ENCODE measurements around the gene CACNA1C.
A peak's percentile ranks its signal among the peaks of the same experiment; 100 is the strongest.

Gene CACNA1C

DNA sequence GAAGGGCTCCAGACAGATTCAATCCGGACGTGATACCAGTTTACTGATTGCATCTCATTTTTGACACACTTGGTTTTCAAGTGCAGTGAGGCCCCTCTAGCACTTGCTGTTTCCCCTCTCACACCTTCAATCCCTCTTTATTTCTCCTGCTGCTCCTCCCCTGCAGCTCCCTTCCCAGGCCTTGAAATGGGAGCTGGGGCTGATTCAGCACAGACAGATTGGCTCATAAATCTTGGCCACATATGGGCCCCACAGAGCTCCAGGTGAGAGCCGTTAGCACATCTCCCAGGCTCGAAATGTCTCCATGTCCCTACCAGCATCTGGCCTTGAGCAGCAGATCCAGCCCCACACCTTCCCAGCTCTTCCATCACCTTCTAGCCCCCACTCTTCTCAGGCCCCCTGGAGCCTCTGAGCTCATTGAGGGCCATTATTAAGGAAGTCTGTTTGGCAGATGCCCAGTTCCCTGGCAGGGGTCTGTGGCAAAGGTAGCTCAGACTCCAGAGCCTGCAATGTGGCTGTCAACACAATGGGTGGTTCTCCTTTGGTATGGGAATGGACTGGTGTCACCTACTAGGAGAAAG is 521.7 kb downstream of the CACNA1C start:
- no peak for ATAC-seq

DNA sequence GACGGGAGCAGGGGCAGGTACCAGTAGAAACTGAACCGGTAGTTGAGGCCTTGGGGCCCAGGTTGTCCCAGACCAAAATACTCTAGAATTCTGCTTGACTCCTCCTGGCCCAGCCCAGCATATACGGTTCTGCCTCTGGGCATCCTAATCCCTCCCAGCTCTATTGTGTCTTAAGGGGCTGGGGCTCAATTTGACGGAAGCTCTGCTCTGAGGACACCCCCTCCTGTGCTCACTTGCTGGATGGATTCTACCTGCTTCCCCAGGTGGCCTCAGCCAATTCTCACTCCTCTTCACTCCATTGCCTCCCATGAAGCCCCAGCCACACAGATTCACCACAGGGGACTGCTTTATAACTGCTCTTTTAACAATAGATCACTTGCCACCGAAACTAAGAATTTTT is 522.5 kb downstream of the CACNA1C start:
- no peak for ATAC-seq

DNA sequence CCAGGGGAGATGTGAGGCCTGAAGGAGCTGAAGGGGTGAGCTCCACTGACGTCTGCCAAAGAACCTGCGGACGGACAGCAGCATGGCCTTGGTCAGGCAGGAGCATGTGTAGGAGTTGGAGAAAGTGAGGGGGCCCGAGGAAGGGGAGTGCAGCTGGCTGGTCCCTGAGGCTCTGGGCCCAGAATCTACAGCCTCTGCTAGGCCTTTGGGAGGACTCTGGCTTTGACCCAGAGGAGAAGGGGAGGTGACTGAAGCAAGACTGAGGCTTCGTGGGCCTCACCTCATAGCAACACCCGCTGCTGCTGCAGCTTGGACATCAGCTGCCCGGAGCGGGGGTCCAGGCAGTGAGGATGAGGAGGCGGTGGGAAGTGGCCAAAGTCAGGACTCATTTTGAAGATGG is 525.4 kb downstream of the CACNA1C start:
- ATAC-seq, result no peak

DNA sequence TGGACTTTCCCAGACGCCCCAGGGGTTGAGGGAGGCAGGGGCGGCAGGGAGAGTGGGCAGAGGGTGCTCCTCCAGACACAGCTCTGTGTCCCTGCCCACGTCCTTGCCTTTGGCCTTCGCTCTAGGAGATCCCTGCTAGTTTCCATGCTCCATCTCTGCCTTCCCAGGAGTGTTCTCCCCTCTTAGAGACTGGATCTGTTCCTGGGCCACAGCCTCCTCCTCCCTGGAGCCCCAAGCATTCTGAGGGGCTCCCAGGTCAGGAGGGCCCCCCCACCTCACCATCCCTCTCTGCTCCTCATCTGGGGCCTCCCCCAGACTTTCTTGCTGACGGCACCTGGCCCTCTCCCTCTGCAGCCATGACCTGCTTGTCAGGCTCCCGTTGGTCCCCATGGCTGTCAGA is 526.0 kb downstream of the CACNA1C start:
- ATAC-seq, result no peak

DNA sequence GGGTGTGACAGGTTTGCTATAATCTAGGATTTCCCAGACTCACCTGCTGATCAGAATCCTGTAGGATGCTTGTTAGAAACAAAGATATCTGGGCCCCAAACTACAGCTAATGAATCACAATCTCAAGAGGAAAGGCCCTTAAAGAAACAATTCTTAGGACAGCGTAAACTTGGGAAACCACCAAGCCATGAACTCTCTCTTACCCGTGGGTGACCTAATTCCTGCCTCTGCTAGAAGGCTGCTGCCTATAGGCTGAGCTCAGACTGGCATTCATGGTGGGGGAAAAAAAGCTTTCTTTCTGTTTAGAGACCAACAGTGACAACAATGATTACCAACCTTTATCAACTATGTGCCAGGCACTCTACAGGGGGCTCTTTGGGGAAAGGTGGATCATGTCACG is 528.0 kb downstream of the CACNA1C start:
- no peak for ATAC-seq

DNA sequence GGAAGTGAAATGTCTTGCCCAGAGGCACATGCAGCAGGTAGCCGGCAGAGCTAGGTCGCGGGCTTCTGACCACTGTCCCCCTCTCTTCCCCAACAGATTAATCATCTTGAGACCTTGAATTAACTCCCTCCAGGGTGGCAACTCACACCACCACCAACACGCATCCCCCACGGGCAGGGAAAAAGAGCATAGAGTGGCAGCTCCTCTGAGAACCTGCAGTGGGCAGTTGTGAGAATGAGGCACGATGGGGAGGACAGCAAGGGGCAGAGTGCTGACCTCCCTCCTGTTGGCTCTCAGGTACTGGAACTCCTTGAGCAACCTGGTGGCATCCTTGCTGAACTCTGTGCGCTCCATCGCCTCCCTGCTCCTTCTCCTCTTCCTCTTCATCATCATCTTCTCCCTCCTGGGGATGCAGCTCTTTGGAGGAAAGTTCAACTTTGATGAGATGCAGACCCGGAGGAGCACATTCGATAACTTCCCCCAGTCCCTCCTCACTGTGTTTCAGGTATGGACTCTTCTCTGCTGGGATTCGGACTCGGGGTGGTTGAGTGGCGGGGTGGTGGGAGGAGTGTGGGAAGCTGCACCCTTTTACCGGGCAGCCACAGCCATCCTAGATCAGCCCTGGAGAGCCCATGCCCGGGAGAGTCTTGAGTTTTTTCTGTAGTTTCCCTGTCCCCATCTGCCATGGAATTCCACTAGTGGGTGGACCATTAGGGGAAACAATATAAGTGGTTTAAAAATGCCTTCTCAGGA is 528.7 kb downstream of the CACNA1C start:
- ATAC-seq, result no peak

DNA sequence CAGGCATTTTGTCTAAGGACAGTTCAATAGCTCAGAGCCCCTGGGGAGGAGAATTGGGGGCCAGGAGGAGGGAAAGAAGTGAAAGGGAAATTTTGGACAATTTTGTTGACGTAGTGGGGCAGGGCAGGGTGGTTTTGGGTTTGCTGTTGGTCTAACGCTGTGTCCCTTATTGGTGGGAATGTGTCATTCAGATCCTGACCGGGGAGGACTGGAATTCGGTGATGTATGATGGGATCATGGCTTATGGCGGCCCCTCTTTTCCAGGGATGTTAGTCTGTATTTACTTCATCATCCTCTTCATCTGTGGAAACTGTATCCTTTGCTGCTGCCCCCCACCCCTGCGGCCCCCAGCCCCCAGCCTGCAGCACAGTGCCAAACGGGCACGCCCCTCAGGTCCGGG is 529.8 kb downstream of the CACNA1C start:
- ATAC-seq, result no peak

DNA sequence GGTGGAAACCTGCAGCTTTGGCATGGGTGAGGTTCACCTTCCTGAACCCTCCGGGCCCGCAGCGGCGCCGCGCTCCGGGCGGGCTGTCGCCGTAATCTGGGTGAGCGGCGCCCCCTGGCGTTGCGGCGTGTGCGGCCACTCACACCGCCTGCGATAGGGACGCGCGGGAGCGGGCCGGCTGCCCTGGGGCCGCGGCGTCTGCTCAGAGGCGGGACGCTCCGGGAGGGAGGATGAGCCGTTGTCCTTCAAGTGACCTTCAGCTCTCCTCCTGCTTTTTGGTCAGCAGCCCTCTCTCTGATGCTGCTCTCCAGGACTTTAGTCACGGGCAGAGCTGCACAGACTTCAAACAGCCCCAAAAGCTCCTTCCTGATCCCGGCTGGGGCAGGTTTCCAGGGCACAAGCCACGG is 530.3 kb downstream of the CACNA1C start:
- ATAC-seq, result peak; percentile 33 to 52

DNA sequence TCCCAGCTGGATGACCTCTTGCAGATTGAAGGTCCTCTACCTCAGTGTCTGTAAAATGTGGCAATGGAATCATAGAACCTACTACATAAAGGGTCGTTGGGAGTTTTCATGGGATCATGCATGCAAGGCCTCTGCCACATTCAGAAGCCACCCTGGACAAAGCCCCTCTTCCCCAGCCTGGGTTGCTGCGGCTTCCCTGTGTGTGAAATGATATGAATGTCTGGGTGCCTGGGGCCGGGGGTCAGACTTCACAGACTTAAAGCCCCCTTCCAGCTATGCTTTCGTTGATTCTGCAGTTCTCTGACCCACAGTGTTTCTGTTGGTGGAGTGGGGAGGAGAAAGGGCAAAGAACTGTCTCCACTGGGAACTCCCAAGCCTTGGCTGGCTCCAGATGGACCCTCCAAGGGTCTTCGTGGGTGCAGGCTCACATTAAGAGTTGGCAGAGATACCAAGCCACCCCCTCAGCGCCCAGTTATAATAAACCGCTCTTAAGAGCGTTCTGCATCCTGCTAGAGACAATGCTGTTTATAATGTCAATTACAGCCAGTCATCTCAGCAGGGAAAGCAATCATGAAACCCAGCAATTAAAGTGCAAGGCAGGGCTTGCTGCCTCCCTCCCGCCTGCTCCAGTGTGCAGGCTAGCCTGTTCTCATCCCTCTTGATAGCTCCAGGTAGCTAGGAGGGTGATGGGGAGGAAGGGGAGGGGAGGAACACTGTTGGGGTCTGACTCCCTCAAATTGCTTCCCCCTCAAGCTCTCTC is 531.0 kb downstream of the CACNA1C start:
- no peak for ATAC-seq

DNA sequence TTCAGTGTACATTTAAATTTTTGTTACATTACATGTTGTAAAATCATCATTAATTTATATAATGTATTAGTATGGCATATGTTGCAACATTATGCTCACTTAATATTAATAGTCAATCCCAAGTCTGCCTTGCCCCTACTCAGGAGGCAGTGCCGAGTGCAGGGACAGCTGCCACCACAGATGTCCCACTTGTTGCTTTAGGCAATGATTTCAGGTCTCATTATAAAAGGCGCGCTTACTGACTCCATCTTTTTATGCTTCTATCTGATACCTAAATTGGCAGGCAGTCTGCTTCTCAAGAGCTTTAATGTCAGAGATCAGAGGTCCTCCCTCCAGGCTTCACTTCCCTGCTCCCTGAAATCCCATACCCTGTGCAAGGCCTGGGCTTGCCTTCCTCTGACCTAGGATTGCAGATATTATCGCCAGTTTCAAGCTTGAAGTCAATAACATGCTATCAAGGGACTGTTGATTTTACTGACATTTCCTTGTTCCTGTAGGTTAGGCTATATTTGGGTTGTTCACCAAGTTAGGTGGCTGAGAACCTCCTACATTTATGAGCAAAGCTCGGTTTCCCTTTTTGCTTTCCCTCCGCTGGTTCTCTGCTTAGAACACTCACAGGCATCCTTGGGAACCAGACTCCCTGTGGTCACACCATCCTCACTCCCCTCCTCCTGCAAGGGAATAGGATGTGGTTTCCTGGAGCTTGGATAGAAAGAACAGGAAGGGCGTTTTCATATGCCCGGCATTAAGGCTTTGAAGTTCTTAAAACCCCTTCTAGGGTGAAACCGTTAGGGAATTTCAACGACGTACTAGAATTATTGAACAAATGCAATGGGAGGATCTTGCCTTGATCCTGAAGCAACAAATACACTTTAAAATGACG is 533.6 kb downstream of the CACNA1C start:
- no peak for ATAC-seq

DNA sequence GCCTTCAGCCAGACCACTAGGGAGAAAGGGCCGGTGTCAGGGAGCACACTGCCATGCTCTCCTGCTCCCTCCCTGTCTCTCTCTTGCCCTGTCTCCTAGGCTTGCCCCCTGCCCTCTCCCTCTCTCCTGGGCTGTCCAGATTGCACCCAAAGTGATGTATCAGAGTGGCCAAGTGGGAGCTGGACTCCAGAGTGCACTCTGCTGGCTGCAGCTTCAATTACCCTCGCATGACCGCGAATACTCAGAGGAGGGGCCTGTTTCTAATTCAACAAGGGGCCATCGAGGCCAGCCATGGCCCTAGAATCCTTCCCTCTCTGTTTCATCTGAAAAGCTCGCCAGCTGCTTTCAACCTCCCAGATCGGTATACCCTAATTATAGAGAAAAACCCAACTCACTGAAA is 535.6 kb downstream of the CACNA1C start:
- ATAC-seq, result no peak

DNA sequence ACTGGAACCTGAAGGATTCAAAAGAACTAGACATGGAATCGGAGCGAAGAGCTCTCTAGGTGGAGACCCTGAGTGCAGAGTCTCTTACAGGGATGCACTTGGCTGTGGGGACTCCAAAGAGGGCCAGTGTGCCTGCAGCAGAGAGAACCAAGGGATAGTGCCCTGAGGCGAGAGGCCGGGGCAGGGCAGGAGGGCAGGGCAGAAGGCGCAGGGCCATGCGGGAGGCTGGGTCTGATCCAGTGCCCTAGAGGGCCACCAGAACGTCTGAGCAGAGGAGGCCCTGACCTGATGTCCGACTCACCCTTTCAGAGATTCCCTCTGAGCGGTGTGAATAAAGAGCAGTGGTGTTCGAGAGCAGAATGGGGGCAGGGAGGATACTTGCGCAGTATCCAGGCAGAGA is 536.6 kb downstream of the CACNA1C start:
- ATAC-seq, result no peak

DNA sequence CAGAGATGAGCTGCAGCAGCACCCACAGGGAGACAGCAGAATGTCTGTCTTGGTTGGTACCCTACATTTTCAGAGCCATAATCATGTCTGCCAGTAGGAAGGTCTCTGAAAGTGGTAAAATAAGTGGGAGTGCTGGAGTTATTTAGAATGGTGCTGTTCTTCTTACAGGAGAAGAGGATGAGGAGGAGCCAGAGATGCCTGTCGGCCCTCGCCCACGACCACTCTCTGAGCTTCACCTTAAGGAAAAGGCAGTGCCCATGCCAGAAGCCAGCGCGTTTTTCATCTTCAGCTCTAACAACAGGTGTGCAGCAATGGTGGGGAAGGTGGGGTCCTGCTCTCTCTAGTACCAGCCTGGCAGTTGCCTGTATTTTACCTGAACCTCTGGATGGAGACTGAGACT is 540.3 kb downstream of the CACNA1C start:
- ATAC-seq, result no peak

DNA sequence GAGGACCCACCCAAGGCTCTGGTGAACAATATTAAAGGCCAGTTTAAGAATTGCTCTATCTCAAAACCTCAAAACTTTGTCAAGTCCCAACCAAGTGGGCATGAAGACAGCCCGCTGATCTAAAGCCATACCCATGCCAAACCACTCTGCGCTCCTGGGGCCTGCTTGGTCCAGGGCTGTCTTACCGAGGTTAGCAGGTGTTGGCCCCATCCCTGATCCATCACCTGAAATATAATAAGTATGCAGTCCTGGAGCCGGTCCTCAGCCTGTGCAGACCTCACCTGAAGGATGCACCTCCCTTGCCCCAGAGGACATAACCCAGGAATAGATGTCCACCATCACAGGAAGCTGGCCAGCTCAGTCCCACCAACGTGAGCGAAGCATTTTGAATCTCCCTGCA is 543.7 kb downstream of the CACNA1C start:
- no peak for ATAC-seq

DNA sequence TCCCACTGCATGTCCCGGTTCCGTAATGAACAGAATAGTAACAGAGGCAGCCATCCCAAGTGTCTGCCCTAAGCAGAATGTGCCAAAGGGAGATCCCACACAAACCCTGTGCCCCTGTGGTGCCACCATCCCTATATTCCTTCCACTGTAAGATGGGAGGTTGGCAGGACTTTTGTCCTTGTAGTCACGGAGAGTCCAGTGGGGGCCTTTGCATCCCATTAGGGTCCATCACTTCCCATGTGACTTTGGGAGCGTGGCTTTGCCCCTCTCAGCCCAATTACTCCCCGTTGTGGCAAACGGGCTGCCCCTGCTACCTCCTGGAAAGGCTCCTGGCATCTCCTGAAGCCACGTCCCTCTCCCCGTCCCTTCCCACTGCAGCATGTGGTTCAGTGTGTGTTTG is 552.5 kb downstream of the CACNA1C start:
- ATAC-seq, result no peak

DNA sequence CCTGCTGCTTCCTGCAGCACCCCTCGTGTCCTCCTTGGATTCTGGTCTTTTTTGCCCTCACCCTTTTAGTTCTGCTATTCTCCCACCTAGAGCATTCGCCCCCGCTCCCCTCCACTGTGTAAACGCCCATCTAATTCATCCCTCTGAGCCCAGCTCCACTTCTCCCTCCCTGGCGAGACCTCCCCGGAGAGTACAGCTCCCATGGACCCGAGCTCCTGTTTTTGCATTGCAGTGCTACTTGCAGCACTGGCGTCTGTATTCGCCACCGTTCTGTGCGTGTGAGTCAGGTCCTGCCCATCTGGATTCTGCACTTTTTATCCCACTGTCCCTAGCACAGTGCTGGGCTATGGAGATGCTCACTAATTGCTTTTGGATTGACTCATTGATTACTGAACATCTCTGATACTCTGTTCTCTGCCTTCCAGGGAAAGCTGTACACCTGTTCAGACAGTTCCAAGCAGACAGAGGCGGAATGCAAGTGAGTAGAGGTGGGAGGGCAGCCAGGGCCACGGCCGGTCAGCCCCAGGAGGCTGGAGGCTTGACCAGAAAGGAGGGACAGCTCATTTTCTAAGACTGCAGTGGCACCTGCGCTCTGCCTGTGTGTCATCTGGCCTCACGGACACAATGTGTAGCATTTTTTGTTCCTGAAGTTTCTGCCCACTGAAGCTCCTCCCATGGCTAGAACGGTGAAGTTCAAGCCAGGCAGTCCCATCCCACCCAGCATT is 553.6 kb downstream of the CACNA1C start:
- ATAC-seq, result no peak

DNA sequence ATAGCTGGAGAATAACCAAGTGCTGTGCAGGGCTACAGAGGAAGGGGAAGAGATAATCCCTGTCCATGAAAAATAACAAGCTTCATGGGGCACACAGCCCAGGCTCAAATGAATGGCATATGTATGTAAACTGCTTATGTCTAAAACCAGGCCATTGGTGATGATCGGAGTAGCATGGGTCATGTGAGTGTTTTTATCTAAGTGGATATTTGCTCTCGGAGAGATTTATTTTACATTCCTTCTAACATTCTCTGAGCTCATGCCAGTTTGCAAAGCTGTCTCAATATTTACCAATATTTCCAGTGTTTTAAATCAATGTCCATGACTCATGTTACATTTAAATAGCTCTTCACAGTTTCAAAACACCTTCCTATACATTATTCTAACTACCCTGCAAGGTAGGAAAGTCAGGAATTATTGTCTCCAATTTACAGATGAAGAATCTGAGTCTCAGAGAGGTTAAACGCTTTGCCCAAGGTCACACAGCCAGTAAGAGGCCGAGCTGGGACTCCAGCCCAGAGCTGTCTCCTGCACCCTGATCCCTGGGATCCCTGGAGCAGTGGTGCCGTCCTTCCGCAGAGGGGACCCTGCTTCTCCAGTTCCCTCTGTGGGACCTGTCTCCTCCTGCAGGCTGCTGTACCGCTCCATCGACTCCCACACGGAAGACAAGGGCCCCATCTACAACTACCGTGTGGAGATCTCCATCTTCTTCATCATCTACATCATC is 555.3 kb downstream of the CACNA1C start:
- no peak for ATAC-seq

DNA sequence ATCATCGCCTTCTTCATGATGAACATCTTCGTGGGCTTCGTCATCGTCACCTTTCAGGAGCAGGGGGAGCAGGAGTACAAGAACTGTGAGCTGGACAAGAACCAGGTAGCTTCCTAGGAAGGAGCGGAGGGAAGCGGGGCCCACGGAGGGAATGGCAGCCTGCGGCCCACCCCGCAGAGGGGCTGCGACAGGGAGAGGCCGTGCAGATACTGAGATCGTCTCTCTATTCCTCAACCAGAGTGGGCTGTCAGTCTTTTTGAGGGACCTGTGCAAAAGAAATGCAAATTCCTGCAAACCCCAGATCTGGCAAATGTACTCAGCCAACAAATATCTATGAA is 555.8 kb downstream of the CACNA1C start:
- no peak for ATAC-seq

DNA sequence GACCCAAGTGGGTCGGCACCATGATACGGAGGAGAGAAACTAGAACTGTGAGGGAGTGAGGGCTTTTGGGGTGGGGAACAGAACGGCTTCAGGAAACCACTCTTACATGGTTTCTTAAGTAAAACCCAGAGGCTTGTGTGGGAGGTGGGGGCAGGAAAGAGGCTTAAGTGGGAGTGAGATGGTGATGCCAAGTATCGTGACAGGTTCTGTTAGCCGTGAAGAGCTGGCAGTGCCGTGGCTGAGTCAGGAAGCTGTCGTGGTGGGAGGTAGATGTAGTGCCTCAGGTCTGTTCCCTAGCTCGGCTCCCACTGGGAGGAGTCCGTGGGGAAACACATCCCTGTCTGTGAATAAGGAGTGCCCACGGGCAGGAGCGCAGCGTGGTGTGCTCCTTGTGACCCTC is 556.2 kb downstream of the CACNA1C start:
- no peak for ATAC-seq

DNA sequence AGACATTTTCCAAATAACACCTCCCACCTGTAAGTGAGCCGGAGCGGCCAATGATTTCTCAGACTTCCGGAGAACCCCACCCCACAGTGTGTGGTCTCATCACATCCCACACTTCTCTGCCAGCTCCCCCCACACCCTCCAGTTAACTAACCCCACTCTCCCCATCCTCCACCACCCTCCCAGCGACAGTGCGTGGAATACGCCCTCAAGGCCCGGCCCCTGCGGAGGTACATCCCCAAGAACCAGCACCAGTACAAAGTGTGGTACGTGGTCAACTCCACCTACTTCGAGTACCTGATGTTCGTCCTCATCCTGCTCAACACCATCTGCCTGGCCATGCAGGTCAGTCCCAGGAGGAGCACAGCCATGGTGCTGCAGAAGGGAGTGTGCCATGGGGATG is 557.6 kb downstream of the CACNA1C start:
- ATAC-seq, result no peak

DNA sequence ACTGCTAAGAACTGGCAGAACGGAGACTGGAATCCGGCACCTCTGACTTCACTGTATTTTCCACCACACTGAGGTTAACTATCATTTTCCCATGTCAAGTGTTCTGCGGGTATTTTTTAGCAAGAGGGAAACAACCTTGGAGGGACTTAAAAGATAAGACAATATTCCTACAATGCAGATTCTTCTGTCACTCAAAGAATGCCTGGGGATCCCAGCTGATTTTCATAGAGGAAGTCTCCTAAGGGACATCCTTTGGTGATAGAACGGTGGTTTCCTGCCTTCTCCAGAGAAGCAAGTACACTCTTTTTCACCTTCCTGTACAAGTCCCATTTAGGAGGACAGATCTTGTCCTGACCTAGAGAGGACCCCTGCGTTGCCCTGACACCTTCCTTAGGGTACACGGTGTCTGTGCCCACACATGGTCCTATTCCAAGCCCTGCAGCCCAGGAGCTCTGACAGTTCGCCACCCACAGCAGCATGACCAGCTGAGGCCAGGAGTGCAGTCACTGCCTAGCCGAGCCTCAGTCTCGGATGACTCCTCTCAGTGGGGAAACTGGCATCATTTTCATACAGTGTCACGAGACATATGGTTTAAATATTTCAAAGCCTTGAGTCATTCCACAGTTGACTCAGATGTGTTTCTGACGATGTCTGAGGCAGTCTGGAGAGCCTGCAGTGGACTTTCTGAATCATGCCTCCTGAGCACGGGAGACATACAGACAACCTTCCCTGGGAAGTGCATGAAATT is 560.7 kb downstream of the CACNA1C start:
- peak; percentile 87 to 95 for ATAC-seq
